CD4-positive, alpha-beta T cell treated with Interferon gamma for 1 hour (primary cell): ENCODE measurements around the gene DBX1.
"Not testable (repeated sequence)": the region's sequence is repeated elsewhere in the genome, so short reads cannot be mapped to it uniquely, and the experiment has no call there.

Source experiments
- DNase-seq: peaks from one replicate; pipeline ENCODE4 v3.0.0-alpha.2; 2020

The DBX1 gene, protein sequence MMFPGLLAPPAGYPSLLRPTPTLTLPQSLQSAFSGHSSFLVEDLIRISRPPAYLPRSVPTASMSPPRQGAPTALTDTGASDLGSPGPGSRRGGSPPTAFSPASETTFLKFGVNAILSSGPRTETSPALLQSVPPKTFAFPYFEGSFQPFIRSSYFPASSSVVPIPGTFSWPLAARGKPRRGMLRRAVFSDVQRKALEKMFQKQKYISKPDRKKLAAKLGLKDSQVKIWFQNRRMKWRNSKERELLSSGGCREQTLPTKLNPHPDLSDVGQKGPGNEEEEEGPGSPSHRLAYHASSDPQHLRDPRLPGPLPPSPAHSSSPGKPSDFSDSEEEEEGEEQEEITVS

DNA sequence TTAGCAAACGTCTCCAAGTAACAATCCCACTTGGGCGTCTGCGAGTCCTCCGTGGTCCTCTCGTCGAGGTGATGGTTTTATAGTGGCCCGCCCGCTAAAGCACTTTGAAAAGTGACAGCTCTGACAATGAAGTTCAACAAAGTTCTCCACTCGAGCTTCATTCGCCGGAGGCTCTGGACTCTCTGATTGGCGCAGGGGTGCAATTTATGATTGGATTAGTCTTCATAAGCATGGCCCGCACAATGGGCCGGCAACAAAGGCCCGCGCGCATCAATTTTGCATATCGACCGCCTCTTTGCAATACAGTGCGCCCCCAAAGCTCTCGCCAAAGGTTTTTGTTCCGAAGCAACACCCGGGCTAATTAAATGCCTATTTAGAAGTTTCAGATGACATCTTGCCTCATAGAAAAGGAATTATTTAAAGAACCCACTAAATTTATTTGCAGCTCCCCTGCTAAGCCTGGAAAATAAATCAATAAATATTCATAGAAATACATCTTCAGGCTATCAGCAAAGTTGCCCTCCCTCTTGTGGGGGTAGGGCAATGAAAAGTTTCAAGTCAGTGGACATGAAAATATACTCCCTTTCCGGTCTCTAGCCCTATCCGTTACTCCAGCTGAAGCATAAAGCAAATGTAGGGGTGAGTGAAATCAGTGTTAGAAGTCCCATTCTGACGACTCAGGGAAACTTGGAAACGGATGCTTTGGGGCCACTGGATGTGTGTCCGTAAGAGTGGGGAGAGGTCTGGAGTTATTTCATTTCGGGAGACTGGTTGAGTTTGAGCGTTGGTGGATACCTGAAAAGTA lies at the start of gene DBX1:
Gene DBX1, minus strand, starts transcription at position 51 of the 805 bp plus-strand sequence. CDS start 151 bp downstream, outside the sequence.
- DNase-seq = no peak

DNA sequence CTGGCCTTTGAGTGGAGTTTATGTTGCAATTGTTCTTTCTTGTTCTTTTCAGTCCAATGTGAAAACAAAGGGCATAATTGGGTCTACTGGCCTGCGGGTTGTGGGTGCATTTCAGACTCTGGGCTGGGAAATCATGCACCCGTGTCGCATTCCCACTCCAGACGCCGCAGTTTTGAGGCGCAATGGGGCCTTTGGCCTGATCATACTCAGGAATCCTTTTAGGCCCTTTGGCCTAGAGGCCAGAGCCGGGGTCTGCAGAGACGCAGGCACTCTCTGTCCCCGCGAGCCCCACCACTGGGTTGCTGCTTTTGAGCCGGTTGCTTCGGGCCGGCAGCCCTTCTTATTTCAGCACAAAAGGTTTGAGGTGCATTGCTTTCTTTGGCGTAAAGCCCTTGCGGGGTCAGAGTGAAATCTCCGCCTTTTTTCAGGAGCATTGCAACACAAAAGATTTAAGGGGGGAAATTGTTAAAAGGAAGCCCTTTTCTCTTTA lies 48.4 kb upstream of the DBX1 start:
- no peak for DNase-seq

- DNase-seq = no peak
Measured at GRCh38 chr11:20207781-20208621, 47.7 kb upstream of the DBX1 start.

DNA sequence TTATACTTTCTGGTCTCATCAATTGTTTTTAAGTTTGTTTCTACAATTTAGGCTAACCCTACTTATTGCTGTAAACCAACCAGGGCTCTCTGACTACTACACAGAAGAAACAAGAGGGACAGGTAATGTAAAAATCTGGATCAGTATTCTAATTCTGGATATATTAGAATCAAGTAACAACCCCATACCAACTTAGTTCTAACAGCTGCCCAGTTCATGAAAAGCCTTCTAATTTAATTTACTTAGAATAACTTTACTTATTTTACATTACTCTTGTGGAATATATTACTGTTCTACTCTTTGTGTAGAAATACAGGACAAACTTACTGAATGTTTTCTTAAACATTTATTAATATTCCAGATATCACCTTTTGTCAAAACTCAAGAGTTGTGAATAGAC lies 45.5 kb upstream of the DBX1 start:
- DNase-seq = no peak

- DNase-seq = no peak
Measured at GRCh38 chr11:20204681-20205080, 44.4 kb upstream of the DBX1 start.

DNA sequence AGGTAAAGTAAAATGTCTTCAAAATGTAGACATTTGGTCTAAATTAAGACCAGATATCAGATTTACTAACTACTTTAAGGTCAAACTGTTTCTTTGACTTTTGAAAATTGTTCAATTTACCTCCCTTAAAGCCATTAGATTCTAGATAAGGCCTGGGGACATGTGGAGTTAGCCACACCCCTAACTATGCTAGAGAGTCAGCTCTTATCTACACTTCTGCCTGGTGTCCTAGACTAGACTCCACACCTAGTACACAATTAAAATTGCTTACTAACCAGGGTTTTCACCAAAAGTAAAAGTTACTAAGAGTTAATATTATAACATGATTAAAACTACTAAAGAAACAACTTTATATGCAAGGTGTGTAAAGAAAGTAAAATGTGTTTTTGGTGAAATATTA lies 43.6 kb upstream of the DBX1 start:
- DNase-seq = no peak

DNA sequence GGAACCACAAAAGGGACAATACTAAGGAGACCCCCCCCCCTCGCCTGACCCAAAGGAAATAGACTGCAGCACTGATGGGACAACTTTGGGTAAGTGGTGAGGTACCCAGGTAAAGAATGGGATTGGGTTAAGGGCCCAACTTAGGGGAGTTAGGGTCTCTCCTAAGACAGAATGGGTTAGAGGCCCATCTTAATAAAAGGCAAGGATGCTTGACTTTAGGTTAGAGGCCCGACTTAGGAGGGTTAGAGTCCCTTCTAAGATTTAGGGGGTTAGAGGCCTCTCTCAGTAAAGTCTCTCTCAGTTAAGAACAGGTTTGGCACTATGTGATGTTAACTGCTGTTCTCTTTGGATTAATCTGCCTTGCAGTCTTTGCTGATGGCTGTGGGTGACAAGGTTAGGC lies 41.0 kb upstream of the DBX1 start:
- DNase-seq = no peak

DNA sequence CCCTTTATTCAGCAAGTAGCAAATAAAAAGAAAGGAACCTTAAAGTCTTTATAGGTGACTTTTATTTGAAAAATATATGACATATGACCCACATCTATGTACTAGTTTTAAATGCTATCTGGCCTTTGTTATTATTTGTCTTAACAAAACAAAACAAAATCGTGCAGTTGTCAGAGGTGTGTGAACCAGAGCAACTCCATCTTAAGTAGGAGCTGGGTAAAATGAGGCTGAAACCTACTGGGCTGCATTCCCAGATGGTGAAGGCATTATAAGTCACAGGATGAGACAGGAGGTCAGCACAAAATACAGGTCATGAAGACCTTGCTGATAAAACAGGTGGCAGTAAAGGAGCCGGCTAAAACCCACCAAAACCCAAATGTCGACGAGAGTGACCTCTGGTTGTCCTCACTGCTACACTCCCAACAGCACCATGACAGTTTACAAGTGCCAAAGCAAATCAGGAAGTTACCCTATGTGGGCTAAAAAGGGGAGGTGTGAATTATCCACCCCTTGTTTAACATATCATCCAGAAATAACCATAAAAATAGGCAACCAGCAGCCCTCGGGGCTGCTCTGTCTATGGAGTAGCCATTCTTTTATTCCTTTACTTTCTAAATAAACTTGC lies 40.2 kb upstream of the DBX1 start:
- DNase-seq = not testable (repeated sequence)

GRCh38 chr11:20197881-20198280 lies 37.6 kb upstream of the DBX1 start:
- no peak for DNase-seq

DNA sequence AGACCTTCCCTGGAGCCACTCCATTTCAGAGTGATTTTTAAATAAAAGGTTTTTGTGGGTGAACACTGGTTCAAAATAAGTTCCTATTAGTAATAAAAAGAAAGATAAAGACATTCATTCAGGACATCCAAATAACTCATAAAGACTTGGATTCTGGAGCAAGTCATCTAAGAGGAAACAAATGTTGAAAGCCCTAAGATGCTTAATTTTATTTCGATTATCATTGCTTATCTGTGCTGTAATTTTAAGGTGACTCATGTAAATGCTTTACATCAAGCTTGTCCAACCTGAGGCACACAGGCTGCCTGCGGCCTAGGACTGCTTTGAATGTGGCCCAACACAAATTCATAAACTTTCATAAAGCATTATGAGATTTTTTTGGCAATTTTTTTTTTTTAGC lies 34.2 kb upstream of the DBX1 start:
- no peak for DNase-seq

DNA sequence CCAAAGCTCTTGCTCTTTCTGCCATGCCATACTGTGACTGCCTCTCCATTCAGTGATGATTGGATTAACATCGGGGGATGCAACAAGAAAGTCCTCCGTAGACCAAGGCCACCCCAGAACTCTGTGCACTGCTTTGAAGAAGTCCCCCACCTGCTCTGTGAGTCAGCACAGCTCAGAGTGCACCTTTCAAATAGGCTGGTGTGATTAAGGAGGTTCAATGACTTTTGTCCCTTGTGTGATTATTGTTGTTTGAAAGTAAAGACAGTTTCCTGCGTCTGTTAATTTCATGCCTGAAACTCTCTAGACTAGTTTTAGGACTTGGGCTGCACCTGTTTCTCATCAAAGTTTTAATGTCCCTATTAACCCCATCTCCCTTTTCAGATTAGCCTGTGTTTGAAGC lies 33.0 kb upstream of the DBX1 start:
- DNase-seq = no peak

DNA sequence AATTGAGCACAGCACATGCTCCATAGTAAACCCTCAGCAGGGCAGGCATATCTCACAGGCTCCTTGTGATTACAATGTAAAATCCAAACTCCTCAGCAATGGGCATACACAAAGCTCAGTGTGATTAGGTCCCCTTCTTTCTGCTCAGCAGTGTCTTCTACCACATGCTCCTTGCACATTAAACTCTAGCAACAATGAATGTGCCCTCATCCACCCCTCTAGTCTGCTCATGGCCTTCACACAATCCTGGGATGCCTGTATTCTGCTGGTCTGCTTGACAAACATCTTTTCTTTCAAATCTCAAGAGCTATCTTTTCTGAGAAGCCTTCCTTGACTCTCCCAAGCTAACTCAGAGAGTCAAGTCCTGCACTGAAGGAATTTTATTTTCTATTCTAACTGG lies 32.4 kb upstream of the DBX1 start:
- DNase-seq = no peak

DNA sequence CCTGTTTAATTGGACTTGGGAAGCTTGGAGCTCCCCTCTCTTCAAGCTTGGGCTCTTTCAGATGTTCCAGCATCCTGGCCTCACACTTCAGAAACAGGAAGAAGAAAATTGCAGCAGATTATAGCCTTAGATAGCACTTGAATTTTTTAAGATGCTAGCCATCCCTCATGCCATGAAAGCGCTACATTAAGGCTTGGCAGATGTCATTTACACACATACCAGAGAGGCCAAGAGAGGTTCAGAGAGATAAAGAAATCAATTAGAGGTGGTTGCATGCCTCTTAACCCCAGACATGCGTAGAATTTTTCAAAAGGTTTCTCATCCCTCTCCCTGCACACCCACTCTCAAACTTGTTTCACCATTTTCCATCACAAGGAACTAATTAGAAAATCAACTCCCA lies 31.9 kb upstream of the DBX1 start:
- no peak for DNase-seq

- DNase-seq = no peak
Measured at GRCh38 chr11:20178976-20179375, 18.7 kb upstream of the DBX1 start.

DNA sequence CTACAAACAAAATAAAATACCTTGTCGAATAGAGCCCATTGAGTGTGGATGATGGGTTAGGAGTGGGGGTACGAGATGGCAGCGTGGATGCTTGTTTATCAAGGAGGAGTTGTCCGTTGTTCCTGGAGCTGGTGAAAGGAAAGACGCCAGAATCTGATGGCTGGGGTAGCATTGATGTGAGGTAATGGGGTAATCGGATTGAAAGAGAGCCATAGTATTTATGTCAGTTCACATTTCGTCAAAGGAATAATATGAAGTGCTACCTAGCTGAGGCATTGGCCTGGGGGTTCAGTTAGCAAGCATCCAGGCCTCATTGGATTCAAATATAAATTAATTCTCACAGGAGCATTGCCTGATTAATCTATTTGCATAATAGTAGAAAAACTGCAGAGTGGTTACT lies 16.9 kb upstream of the DBX1 start:
- no peak for DNase-seq

DNA sequence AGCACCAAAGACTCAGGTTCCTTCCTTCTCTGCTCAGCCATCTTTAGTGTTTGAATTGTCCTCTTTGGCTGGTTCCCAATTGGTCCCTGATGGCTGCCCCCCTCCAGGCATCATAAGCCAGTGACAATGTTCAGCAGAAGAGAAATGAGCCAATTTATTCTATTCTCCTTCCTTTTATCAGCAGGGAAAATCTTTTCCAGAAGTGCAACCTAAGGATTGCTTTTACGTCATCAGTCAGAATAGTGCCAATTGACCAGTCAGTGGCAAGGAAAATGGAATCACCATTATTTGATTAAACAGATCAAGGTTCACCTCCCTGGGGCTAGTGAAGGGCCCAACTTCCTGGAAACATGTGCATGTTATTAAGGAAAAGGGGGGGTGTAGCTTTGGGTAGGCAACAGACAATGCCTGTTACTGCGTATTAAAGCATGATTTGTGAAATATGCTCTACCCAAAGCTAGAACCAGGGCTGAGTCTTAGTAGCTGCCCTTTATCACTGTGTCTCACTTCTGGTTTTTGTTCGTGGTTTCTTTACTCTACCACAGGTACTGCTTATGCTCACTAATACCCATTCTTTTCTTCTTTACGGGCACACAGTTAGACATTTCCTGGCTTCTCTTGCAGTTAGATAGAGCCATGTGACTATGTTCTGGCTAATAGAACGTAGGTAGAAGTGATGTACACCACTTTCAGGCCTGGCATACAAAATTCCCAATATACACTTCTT lies 12.6 kb upstream of the DBX1 start:
- DNase-seq = no peak

GRCh38 chr11:20163783-20164481 lies 3.7 kb upstream of the DBX1 start:
- no peak for DNase-seq

DNA sequence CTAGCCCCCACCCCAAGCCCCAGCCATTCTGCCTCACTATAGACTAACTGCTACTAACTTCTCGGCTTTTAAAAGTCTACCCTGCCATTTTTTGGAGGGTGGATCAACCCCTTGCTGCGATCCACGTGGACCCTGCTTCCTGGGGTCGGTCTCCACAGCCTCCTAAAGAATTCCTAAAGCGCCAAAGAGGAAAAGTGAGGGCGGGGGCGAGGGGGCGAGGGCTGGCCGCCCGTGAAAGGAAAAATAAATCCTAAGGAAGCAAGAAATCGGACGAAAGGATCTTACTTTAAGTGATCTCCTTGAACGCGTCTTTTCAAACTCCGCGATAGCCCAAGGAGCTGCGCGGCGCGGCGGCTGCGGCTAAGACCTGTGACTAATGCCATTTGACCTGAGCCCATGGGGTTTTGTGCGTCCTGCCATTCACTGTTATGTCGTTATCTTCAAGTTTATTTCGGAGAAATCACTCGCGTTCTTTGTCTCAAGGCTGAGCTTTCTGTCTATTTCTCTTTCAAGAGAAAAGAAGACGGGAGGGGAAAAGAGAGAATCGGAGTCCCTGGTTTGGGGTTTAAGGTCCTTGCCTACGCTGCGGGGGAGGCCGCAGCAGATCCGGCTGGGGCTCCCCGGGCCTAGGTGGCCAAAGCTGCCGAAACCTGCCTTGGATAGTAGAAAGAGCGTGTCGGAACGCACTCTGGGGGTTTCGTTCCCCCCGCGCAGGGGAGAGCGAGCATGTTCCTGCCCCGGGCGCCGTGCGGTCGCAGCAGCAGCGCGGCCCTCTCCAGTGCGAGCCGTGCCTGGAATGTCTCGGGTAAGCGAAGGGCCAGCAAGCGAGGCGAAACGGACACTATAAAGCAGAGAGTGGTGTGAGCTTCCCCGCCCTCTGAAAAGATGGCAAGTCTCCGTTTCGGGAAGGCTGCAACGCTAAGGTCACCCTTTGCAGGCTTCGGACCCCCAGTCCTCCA lies 2.8 kb upstream of the DBX1 start:
- DNase-seq = no peak

DNA sequence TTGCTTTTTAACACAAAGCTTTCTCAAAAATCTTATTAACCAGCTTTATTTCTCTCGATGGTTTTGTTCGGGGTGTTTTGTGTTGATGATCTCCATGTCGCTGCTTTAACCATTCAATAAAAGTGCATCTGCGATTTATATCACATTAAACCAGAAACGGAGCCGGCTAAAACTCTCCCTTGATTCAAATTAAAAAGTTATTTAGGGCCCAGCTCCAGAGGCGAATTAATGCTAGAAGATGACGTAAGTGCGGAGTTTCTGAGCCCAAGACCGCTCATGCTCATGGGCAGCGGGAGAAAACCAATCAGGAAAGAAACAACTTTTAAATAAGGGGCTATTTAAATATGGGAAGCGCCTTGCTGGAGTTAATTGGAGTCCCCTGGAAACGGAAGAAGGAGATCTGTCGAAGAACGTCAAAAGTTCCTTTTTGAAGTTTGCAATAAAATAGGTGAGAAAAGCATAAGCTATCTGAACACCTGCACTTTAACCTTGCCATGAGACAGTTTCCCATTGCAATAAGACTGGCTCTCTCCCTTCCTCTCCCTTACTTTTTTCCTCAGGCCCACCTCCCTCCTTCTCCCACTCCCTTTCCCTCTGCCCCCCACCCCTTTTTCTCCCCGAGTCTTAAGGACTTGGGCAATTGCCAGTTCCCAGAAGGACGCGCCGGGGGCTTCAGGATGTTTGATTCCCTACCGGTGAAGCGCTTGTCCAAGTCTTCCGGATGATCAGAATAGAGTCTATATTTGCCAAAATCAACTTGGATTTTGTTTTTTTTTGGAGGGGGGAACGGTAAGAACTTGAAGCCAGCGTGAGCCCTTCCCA lies 1.9 kb upstream of the DBX1 start:
- DNase-seq = no peak
